GM12878 (cell line): Measurements from ENCODE around the gene GCSAM. TPM values are rescaled to one million over a fixed set of nuclear protein-coding genes. Genes with fewer than 3 reads are reported as not detected.

Source experiments
- ATAC-seq: fragments of 200-7000 bp; cut with Tn5 transposase; 3 replicates; pipeline ENCODE4 v1.9.1; 2020; ENCODE audit warnings: mild to moderate bottlenecking, moderate library complexity
- BruUV-seq: library from RNA; stranded (reverse); fragments of 400-500 nt; replicated peaks from 2 replicates; lab custom pipeline; 2021; lab: Mats Ljungman, UMichigan
- CTCF ChIA-PET: fragments of 300-600 bp; sonication (Branson Sonifier 250); formaldehyde crosslinking; extraction: SDS; loops from one replicate; lab custom pipeline; 2021; ENCODE audit warnings: inconsistent platforms; lab: Yijun Ruan, JAX
- POLR2A ChIA-PET: fragments of 350-600 bp; formaldehyde crosslinking; extraction: SDS; loops from one replicate; lab custom pipeline; 2021; ENCODE audit warnings: inconsistent platforms; lab: Charles Lee
- RAD21 ChIA-PET: fragments of 300-600 bp; sonication (Branson Sonifier 250); formaldehyde crosslinking; loops from one replicate; lab custom pipeline; 2023; ENCODE audit warnings: antibody characterized with exemption; ENCODE audit not compliant: unreplicated experiment; lab: Charles Lee
- SMC1A ChIA-PET: fragments of 300-600 bp; sonication (Branson Sonifier 250); formaldehyde crosslinking; loops from one replicate; lab custom pipeline; 2023; ENCODE audit not compliant: unreplicated experiment, uncharacterized antibody; lab: Charles Lee
- DNase-seq: peaks from one replicate; pipeline ENCODE4 v3.0.0-alpha.2; 2011; ENCODE audit warnings: low read depth, low spot score
- FAIRE-seq: peaks from 3 replicates; lab custom pipeline; 2011; peaks lifted over from hg19 to GRCh38; lab: Jason Lieb, UNC
- H2AFZ ChIP-seq: 2 replicates; pipeline ENCODE4 v1.6.0; 2011; ENCODE audit warnings: low read depth, low read length, control low read depth; ENCODE audit not compliant: control insufficient read depth
- H3K27ac ChIP-seq: 2 replicates; pipeline ENCODE4 v1.5.1; 2011; ENCODE audit warnings: control low read depth; ENCODE audit not compliant: control insufficient read depth, insufficient read depth
- H3K27me3 ChIP-seq, 2 experiments: replicated peaks in 1 of 2; 2 replicates each; pipeline versions ENCODE4 v1.6.0 to v1.6.1; 2011; ENCODE audit warnings: low read length in 1 of 2; ENCODE audit not compliant: control insufficient read depth in 2 of 2, insufficient read depth in 2 of 2
- H3K36me3 ChIP-seq, 2 experiments: 2 replicates each; pipeline ENCODE4 v1.5.1; 2011; ENCODE audit warnings: low read length in 1 of 2; ENCODE audit not compliant: control insufficient read depth in 2 of 2, insufficient read depth in 2 of 2
- H3K4me1 ChIP-seq: 2 replicates; pipeline ENCODE4 v1.6.1; 2011; ENCODE audit warnings: mild to moderate bottlenecking, low read length, moderate library complexity, mixed read lengths; ENCODE audit not compliant: control insufficient read depth, insufficient read depth
- H3K4me2 ChIP-seq: 2 replicates; pipeline ENCODE4 v1.6.0; 2011; ENCODE audit warnings: control low read depth; ENCODE audit not compliant: control insufficient read depth, insufficient read depth
- H3K4me3 ChIP-seq: fragments of 200-600 bp; sonication (generic); 2 replicates; pipeline ENCODE4 v1.5.1; 2016
- H3K79me2 ChIP-seq: 2 replicates; pipeline ENCODE4 v1.6.0; 2011; ENCODE audit warnings: low read length; ENCODE audit not compliant: control insufficient read depth, insufficient read depth
- H3K9ac ChIP-seq: 2 replicates; pipeline ENCODE4 v1.8.0; 2011; ENCODE audit warnings: low read length, control low read depth, mixed read lengths; ENCODE audit not compliant: control insufficient read depth, insufficient read depth
- H3K9me3 ChIP-seq: replicated peaks from 3 replicates; pipeline ENCODE4 v1.5.1; 2011; ENCODE audit warnings: mild to moderate bottlenecking, low read length; ENCODE audit not compliant: control insufficient read depth, insufficient read depth
- H4K20me1 ChIP-seq: 2 replicates; pipeline ENCODE4 v1.6.0; 2011; ENCODE audit not compliant: control insufficient read depth, insufficient read depth
- CREM ChIP-seq: IDR thresholded peaks from 2 replicates; pipeline ENCODE4 v1.6.1; 2014; ENCODE audit warnings: antibody characterized with exemption, low read depth
- FOS ChIP-seq: IDR thresholded peaks from 3 replicates; pipeline ENCODE4 v1.6.1; 2011; ENCODE audit warnings: borderline replicate concordance; ENCODE audit not compliant: insufficient read length; ENCODE audit errors: extremely low read depth
- FOXK2 ChIP-seq: fragments of 450-650 bp; IDR thresholded peaks from 2 replicates; pipeline ENCODE4 v1.6.1; 2017; ENCODE audit warnings: mild to moderate bottlenecking, moderate library complexity
- HDGF ChIP-seq: fragments of 450-650 bp; IDR thresholded peaks from 2 replicates; pipeline ENCODE4 v1.6.1; 2016; ENCODE audit warnings: antibody characterized with exemption
- KDM1A ChIP-seq: fragments of 200-600 bp; sonication (generic); IDR thresholded peaks from 2 replicates; pipeline ENCODE4 v1.6.1; 2016; ENCODE audit warnings: borderline replicate concordance
- MEF2B ChIP-seq: fragments of 450-650 bp; IDR thresholded peaks from 2 replicates; pipeline ENCODE4 v1.6.1; 2018; ENCODE audit warnings: mild to moderate bottlenecking, moderate library complexity; ENCODE audit not compliant: partially characterized antibody, poor library complexity, severe bottlenecking
- MYB ChIP-seq: fragments of 150-350 bp; IDR thresholded peaks from 2 replicates; pipeline ENCODE4 v1.6.1; 2014; ENCODE audit warnings: mild to moderate bottlenecking, low read depth, low read length, borderline replicate concordance
- POLR2A ChIP-seq: IDR thresholded peaks from 2 replicates; pipeline ENCODE4 v1.6.1; 2011; ENCODE audit warnings: low read depth, mild to moderate bottlenecking, low read length
- POLR2AphosphoS2 ChIP-seq: IDR thresholded peaks from 2 replicates; pipeline ENCODE4 v1.6.1; 2011; ENCODE audit warnings: low read depth, mild to moderate bottlenecking, low read length, improper control_type of control experiment, moderate library complexity
- POLR2AphosphoS5 ChIP-seq: IDR thresholded peaks from 2 replicates; pipeline ENCODE4 v1.6.1; 2011; ENCODE audit warnings: mild to moderate bottlenecking, low read length, inconsistent platforms
- TBL1XR1 ChIP-seq: IDR thresholded peaks from 2 replicates; pipeline ENCODE4 v1.6.1; 2012; ENCODE audit warnings: low read depth, low read length, improper control_type of control experiment
- TCF7 ChIP-seq: IDR thresholded peaks from 2 replicates; pipeline ENCODE4 v1.6.1; 2014; ENCODE audit warnings: antibody characterized with exemption, borderline replicate concordance
- WGBS: methylation state at CpG from one replicate; pipeline ENCODE4 v1.1.6; 2016; ENCODE audit warnings: low lambda C conversion rate; ENCODE audit not compliant: insufficient replicate concordance, insufficient coverage; ENCODE audit errors: missing lambda C conversion rate; 5-methylcytosine and 5-hydroxymethylcytosine counted together
- in situ Hi-C: fragments of 300-500 bp; cut with MboI; formaldehyde crosslinking; loops from 9 replicates; pipeline ENCODE4 v1.14.3; 2018; ENCODE audit warnings: mixed read lengths
- intact Hi-C: fragments of 100-400 bp; cut with micrococcal nuclease; formaldehyde crosslinking; loops from one replicate; pipeline ENCODE4 v1.14.2; 2022; ENCODE audit not compliant: unreplicated experiment
- polyA plus RNA-seq, 11 experiments: library from polyadenylated mRNA; depleted of rRNA in 4 of 11; unstranded in 6 of 11; stranded (reverse) in 5 of 11; fragments of >200 nt; fragmentation: Nextera tagmentation in 4 of 11; fragmentation: Illumina TruSeq in 1 of 11; extraction: Ambion mirVana in 4 of 11; extraction: Trizol in 1 of 11; gene quantifications; 1 replicate in 1 of 11; 2 replicates in 10 of 11; pipeline versions ENCODE4 v1.2.1 to v1.2.3, GENCODE V29; 2011 to 2016; ENCODE audit warnings: inconsistent platforms in 2 of 11, missing spikeins in 2 of 11, low read depth in 1 of 11
- total RNA-seq, 4 experiments: library from RNA; depleted of rRNA in 3 of 4; stranded (reverse); fragments of >200 nt in 3 of 4; fragmentation: Illumina TruSeq in 1 of 4; extraction: Trizol in 1 of 4; gene quantifications; 2 replicates each; pipeline versions ENCODE4 v1.2.1 to v1.2.3, GENCODE V29; 2013 to 2021
- TF ChIP-seq, protein P1 (sequence below): fragments of 450-650 bp; formaldehyde crosslinking; IDR thresholded peaks from 2 replicates; pipeline ENCODE4 v1.4.0; 2020; ENCODE audit warnings: mild to moderate bottlenecking, moderate library complexity
- TF ChIP-seq, protein P2 (sequence below): fragments of 450-650 bp; IDR thresholded peaks from 2 replicates; pipeline ENCODE4 v1.6.1; 2017; ENCODE audit warnings: mild to moderate bottlenecking, moderate library complexity
- TF ChIP-seq, protein P3 (sequence below): fragments of 450-650 bp; IDR thresholded peaks from 2 replicates; pipeline ENCODE4 v1.6.1; 2016; ENCODE audit warnings: mild to moderate bottlenecking

GCSAM gene
- total and polyA plus RNA-seq, 10 of the 15 experiments (the other 5 are each of a cell fraction or from before 2014, with no cell fraction given): 81.5 to 407 (median 107) TPM

GRCh38 chr3:112124907-112125607 is 8.0 kb downstream of the GCSAM start:
- Histone ChIP-seq H2AFZ (no peak overlapping the region), H3K79me2 (peaks cover 81% of the 10 kb centered on the region), H3K36me3 (peaks cover 5 to 16% of the 10 kb centered on the region in 2 experiments; a peak in 2 of 4 replicates), H3K27ac (peak overlapping the region; percentile 99), H3K4me1 (peaks cover 77% of the 10 kb centered on the region), H3K4me2 (peak overlapping the region; percentile 95), H4K20me1 (no peaks in the 10 kb centered on the region), H3K9me3 (no peaks in the 10 kb centered on the region), H3K27me3 (no peaks in the 10 kb centered on the region), H3K9ac (peak overlapping the region; percentile 98), H3K4me3 (peak overlapping the region; percentile 78)
- ChIA-PET SMC1A (interaction anchor here (0.6 to 18.5 kb wide), 10 partner anchors 8 to 367 kb away, joined by 3 to 489 read pairs (median 4); partner anchors contain the start of gene GCSAM), RAD21 (interaction anchor here (0.9 to 17.9 kb wide), 11 partner anchors 8 to 365 kb away, joined by 3 to 457 read pairs (median 5); partner anchors contain the start of genes CD200 and GCSAM), POLR2A (interaction anchor here (0.8 to 12.8 kb wide), 9 partner anchors 8 to 389 kb away, joined by 3 to 345 read pairs (median 4); partner anchors contain the start of genes CD200 and GCSAM), CTCF (interaction anchor here (0.5 to 18.1 kb wide), 10 partner anchors 8 to 470 kb away, joined by 3 to 226 read pairs (median 4); partner anchors contain the start of genes GCSAM and SLC9C1)
- DNase-seq: no peak
- ATAC-seq: no peak
- intact Hi-C loops: no loop called here
- WGBS: 28% methylated on average over 5 of the region's 5 CpGs
- BruUV-seq: no TSS peak
- in situ Hi-C loops: no loop called here
- FAIRE-seq: no peak
- TF ChIP-seq HDGF (no peak), TBL1XR1 (no peak), POLR2AphosphoS5 (peak; percentile 35; the same call in 1 of the 2 replicates), TCF7 (no peak), MYB (no peak), CREM (no peak), POLR2AphosphoS2 (0 out of 2 replicates have a peak, but pooled peaks have one; percentile 19), MEF2B (peak; percentile 56), POLR2A (no peak), FOXK2 (no peak), FOS (no peak), KDM1A (no peak)
- TF ChIP-seq, protein P1, sequence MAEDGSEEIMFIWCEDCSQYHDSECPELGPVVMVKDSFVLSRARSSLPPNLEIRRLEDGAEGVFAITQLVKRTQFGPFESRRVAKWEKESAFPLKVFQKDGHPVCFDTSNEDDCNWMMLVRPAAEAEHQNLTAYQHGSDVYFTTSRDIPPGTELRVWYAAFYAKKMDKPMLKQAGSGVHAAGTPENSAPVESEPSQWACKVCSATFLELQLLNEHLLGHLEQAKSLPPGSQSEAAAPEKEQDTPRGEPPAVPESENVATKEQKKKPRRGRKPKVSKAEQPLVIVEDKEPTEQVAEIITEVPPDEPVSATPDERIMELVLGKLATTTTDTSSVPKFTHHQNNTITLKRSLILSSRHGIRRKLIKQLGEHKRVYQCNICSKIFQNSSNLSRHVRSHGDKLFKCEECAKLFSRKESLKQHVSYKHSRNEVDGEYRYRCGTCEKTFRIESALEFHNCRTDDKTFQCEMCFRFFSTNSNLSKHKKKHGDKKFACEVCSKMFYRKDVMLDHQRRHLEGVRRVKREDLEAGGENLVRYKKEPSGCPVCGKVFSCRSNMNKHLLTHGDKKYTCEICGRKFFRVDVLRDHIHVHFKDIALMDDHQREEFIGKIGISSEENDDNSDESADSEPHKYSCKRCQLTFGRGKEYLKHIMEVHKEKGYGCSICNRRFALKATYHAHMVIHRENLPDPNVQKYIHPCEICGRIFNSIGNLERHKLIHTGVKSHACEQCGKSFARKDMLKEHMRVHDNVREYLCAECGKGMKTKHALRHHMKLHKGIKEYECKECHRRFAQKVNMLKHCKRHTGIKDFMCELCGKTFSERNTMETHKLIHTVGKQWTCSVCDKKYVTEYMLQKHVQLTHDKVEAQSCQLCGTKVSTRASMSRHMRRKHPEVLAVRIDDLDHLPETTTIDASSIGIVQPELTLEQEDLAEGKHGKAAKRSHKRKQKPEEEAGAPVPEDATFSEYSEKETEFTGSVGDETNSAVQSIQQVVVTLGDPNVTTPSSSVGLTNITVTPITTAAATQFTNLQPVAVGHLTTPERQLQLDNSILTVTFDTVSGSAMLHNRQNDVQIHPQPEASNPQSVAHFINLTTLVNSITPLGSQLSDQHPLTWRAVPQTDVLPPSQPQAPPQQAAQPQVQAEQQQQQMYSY (CRISPR knock-in tag): no peak
- TF ChIP-seq, protein P2, sequence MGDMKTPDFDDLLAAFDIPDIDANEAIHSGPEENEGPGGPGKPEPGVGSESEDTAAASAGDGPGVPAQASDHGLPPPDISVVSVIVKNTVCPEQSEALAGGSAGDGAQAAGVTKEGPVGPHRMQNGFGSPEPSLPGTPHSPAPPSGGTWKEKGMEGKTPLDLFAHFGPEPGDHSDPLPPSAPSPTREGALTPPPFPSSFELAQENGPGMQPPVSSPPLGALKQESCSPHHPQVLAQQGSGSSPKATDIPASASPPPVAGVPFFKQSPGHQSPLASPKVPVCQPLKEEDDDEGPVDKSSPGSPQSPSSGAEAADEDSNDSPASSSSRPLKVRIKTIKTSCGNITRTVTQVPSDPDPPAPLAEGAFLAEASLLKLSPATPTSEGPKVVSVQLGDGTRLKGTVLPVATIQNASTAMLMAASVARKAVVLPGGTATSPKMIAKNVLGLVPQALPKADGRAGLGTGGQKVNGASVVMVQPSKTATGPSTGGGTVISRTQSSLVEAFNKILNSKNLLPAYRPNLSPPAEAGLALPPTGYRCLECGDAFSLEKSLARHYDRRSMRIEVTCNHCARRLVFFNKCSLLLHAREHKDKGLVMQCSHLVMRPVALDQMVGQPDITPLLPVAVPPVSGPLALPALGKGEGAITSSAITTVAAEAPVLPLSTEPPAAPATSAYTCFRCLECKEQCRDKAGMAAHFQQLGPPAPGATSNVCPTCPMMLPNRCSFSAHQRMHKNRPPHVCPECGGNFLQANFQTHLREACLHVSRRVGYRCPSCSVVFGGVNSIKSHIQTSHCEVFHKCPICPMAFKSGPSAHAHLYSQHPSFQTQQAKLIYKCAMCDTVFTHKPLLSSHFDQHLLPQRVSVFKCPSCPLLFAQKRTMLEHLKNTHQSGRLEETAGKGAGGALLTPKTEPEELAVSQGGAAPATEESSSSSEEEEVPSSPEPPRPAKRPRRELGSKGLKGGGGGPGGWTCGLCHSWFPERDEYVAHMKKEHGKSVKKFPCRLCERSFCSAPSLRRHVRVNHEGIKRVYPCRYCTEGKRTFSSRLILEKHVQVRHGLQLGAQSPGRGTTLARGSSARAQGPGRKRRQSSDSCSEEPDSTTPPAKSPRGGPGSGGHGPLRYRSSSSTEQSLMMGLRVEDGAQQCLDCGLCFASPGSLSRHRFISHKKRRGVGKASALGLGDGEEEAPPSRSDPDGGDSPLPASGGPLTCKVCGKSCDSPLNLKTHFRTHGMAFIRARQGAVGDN: 0 out of 2 replicates have a peak, but pooled peaks have one; percentile 27
- TF ChIP-seq, protein P3, sequence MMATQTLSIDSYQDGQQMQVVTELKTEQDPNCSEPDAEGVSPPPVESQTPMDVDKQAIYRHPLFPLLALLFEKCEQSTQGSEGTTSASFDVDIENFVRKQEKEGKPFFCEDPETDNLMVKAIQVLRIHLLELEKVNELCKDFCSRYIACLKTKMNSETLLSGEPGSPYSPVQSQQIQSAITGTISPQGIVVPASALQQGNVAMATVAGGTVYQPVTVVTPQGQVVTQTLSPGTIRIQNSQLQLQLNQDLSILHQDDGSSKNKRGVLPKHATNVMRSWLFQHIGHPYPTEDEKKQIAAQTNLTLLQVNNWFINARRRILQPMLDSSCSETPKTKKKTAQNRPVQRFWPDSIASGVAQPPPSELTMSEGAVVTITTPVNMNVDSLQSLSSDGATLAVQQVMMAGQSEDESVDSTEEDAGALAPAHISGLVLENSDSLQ: peak; percentile 32; the same call in 1 of the 2 replicates
